Pulmonary artery endothelial cell (primary cell): ENCODE results near the gene ZNF616. TPM values are rescaled to one million over a fixed set of nuclear protein-coding genes. Genes with fewer than 3 reads are reported as not detected.

ENCODE experiments used
- DNase-seq: peaks from one replicate; pipeline ENCODE4 v3.0.0-alpha.2; 2011; ENCODE audit warnings: low read depth, low spot score
- total RNA-seq: library from RNA; depleted of rRNA; stranded (reverse); fragments of >200 nt; gene quantifications from 2 replicates; pipeline ENCODE4 v1.2.3, GENCODE V29; 2014

The ZNF616 gene
- total RNA-seq = 6.1 and 9.8 TPM in 2 replicates

GRCh38 chr19:52139252-52140031, at the start of gene ZNF616:
TSS of gene ZNF616 (minus strand) at chr19:52139938. CDS start at chr19:52130512, 9,426 bp downstream.
- peak; percentile 77 for DNase-seq

GRCh38 chr19:52188822-52189734, 49.3 kb upstream of the ZNF616 start:
- DNase-seq = no peak

- DNase-seq = no peak
These were observed 47.7 kb upstream of the ZNF616 start for GRCh38 chr19:52187407-52187806.

- DNase-seq = no peak
These were observed 36.8 kb upstream of the ZNF616 start for GRCh38 chr19:52176574-52176973.

DNA sequence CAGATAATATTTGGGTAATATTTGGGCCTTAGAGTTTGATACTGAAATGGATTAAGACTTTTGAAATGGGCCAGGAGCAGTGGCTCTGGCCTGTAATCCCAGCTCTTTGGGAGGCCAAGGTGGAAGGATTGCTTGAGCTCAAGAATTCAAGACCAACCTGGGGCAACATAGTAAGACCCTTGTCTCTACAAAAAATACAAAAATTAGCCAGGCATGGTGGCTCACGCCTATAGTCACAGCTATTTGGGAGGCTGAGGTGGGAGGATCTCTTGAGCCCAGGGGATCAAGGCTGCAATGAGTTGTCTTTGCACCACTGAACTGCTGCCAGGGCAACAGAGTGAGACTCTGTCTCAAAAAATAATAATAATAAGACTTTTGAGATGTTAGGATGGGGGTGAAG, 32.6 kb upstream of the ZNF616 start:
- DNase-seq = no peak

GRCh38 chr19:52171321-52172169, 31.8 kb upstream of the ZNF616 start, which contains the start of gene ZNF836:
TSS of gene ZNF836 (minus strand) at chr19:52171621. CDS start at chr19:52168072, 3,549 bp downstream.
- no peak for DNase-seq

DNA sequence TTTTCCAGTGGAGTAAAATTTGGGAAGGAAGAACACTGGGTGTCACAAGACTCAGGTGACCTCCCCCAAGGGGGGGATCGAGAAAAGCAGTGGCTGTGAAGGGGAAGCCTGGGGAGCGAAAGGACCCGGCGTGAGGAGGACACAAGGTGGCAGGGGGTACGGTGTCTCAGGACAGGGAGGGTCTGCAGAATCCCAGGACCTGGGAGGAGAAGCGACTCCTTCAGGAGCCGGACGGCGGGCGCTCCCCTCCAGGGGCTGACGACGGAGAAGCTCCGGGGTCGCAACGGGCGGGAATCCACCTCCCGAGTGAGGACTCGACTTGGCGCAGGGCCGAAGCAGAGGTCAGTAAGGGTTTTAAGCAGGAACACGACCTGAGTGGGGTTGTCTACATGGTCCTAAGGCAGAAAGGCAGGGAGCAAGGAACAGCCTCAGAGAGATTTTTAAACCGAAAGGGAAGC, 31.2 kb upstream of the ZNF616 start:
- no peak for DNase-seq

- DNase-seq = no peak
These were observed 30.6 kb upstream of the ZNF616 start for GRCh38 chr19:52170304-52170703.

DNA sequence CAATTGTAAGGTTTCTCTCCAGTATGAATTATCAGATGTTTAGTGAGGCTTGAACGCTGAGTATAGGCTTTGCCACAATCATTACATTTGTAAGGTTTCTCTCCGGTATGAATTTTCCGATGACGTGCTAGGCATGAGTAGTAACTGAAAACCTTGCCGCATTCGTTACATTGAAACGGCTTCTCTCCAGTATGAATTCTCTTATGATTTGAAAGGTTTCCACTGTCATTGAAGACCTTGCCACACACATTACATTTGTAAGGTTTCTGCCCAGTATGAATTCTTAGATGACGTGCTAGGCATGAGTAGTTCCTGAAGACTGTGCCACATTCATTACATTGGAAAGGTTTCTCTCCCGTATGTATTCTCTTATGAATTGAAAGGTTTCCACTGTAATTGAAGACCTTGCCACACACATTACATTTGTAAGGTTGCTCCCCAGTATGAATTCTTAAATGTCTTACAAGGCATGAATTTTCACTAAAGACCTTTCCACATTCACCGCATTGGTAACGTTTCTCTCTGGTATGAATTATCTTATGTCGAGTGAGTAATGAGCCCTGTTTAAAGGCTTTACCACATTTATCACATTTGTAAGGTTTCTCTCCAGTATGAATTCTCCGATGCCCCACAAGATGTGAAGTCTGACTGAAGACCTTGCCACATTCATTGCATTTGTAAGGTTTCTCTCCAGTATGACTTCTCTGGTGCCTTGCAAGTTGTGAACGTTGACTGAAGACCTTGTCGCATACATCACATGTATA, 16.0 kb upstream of the ZNF616 start:
- no peak for DNase-seq

- no peak for DNase-seq
These were observed 8.5 kb upstream of the ZNF616 start for GRCh38 chr19:52148256-52148655.

DNA sequence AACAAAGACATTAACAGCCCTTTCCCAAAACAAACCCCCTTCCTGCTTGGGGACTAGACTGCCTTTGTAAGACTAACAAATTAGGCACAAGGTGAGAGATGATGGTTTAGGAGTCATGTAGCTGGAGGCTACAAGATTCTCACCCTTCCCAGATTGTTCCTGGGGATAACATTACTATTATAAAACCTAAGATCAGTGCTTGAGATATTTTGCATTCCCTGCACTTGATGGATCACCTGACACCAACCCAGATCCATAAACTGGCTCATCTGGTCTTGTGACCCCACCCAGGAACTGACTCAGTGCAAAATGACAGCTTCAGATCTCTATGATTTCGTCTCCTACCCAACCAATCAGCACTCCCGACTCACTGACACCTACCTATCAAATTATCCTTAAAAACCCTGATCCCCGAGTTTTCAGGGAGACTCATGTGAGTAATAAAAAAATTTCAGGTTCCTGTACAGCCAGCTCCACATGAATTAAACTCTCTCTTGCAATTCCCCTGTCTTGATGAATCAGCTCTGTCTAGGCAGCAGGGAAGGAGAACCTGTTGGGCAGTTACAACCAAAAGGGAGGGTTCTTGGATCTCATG, 2.4 kb upstream of the ZNF616 start:
- DNase-seq = no peak

- DNase-seq = no peak
These were observed 1.5 kb upstream of the ZNF616 start for GRCh38 chr19:52141203-52141602.

- no peak for DNase-seq
These were observed 433 bp upstream of the ZNF616 start for GRCh38 chr19:52140032-52140710.

DNA sequence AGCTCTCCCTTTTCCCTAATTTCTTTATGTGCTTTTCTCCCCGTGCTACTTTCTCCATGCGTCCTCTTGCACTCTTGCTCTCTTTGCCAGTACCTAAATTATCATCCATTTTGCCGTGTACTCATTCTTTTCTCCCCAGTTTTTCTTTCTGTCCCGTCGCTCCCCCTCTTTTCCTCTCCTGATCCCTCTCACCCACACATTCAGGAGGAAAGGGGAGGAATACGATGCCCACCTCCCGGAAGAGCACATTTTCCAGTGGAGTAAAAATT, 821 bp downstream of the ZNF616 start:
- no peak for DNase-seq

DNA sequence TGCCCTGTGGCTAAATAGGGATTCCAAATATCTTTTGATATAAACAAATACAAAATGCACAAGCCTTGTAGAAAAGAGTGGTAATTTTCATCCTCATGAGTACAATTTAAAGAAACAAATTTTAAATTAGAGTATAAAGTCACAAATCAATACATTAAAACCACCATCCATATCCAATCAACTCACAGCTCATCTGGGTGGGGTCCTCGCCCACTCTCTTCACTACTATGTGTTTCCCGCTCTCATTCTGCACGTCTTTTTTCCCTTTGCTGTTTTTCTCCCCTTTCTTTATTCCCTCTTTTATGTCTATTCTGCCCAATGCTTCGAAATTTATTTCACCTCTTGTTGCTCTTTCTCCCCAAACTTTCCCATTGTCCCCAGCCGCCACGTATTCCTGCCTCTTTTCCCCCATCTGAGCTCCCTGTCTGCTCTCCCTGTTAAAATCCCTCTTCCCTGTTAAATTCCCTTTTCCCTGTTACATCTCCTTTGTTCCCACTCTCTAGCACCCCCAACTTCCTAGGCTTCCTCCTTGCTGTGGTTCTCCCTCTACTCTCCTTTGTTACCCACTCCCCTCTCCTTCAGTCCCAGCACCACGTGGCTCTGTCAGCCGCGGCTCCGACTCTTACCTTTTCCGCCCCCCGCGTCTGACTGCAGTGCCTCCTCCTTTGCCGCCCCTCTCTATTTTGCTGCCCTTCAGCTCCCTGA, 1.3 kb downstream of the ZNF616 start:
- DNase-seq = no peak

- DNase-seq = no peak
These were observed 19.5 kb downstream of the ZNF616 start for GRCh38 chr19:52120286-52120685.

GRCh38 chr19:52115526-52116053, 24.1 kb downstream of the ZNF616 start:
- DNase-seq = no peak

GRCh38 chr19:52114691-52115090, 25.0 kb downstream of the ZNF616 start:
- no peak for DNase-seq

GRCh38 chr19:52112624-52113023, 27.1 kb downstream of the ZNF616 start:
- no peak for DNase-seq
